SK-N-SH (cell line): ENCODE data around the gene SNX17. TPM values are rescaled to one million over a fixed set of nuclear protein-coding genes. Genes with fewer than 3 reads are reported as not detected.

Source experiments
- CTCF ChIA-PET: fragments of 300-600, 350-600 bp; formaldehyde crosslinking; extraction: SDS; loops from one replicate; lab custom pipeline; 2021; lab: Yijun Ruan, JAX
- POLR2A ChIA-PET: fragments of 350-600 bp; sonication (Branson Sonifier 250); formaldehyde crosslinking; extraction: SDS; loops from one replicate; lab custom pipeline; 2020; ENCODE audit warnings: antibody characterized with exemption, inconsistent platforms; lab: Yijun Ruan, JAX
- DNase-seq: peaks from one replicate; pipeline ENCODE4 v3.0.0; 2012
- H2AFZ ChIP-seq: fragments of 200-600 bp; sonication (generic); 2 replicates; pipeline ENCODE4 v1.8.1; 2016; ENCODE audit warnings: antibody characterized with exemption, mild to moderate bottlenecking, low read depth
- H3F3A ChIP-seq: fragments of 200-600 bp; sonication (generic); replicated peaks from 2 replicates; pipeline ENCODE3; 2016; ENCODE audit warnings: antibody characterized with exemption, mild to moderate bottlenecking; ENCODE audit not compliant: insufficient read depth
- H3K27ac ChIP-seq, 2 experiments: fragments of 200-500 bp in 1 of 2; fragments of 200-600 bp in 1 of 2; sonication (Bioruptor generic) in 1 of 2; sonication (generic), shearing (Covaris generic) in 1 of 2; 2 replicates each; pipeline versions ENCODE4 v1.5.1 to v1.6.1; 2014 to 2016; ENCODE audit warnings: low read depth in 2 of 2, inconsistent platforms in 1 of 2, low read length in 1 of 2, mild to moderate bottlenecking in 1 of 2, mixed read lengths in 1 of 2
- H3K27me3 ChIP-seq: fragments of 200-600 bp; sonication (generic), shearing (Covaris generic); 2 replicates; pipeline ENCODE4 v1.6.1; 2016; ENCODE audit warnings: mixed run types; ENCODE audit not compliant: insufficient read depth
- H3K36me3 ChIP-seq, 2 experiments: fragments of 200-500 bp in 1 of 2; fragments of 200-600 bp in 1 of 2; sonication (Bioruptor generic) in 1 of 2; sonication (generic) in 1 of 2; replicated peaks in 1 of 2; 2 replicates each; pipeline versions ENCODE3 to v1.5.1; 2014 to 2016; ENCODE audit warnings: low read length in 1 of 2, mild to moderate bottlenecking in 1 of 2; ENCODE audit not compliant: insufficient read depth in 2 of 2, control insufficient read depth in 1 of 2
- H3K4me1 ChIP-seq, 2 experiments: fragments of 200-500 bp in 1 of 2; fragments of 200-600 bp in 1 of 2; sonication (Bioruptor generic) in 1 of 2; sonication (generic), shearing (Covaris generic) in 1 of 2; 2 replicates each; pipeline versions ENCODE4 v1.5.1 to v1.6.1; 2014 to 2016; ENCODE audit warnings: low read depth in 1 of 2, low read length in 1 of 2, mixed run types in 1 of 2; ENCODE audit not compliant: insufficient read depth in 2 of 2, control insufficient read depth in 1 of 2
- H3K4me2 ChIP-seq: fragments of 200-600 bp; sonication (generic), shearing (Covaris generic); 2 replicates; pipeline ENCODE4 v1.6.1; 2017; ENCODE audit warnings: mixed run types
- H3K4me3 ChIP-seq, 2 experiments: fragments of 200-500 bp in 1 of 2; fragments of 200-600 bp in 1 of 2; sonication (Bioruptor generic) in 1 of 2; sonication (generic), shearing (Covaris generic) in 1 of 2; 2 replicates each; pipeline versions ENCODE4 v1.5.1 to v1.8.1; 2014 to 2016; ENCODE audit warnings: low read depth in 2 of 2, inconsistent platforms in 1 of 2, low read length in 1 of 2, mild to moderate bottlenecking in 1 of 2, mixed read lengths in 1 of 2, moderate library complexity in 1 of 2
- H3K79me2 ChIP-seq: fragments of 200-600 bp; sonication (generic); 2 replicates; pipeline ENCODE4 v1.8.1; 2017; ENCODE audit warnings: mild to moderate bottlenecking; ENCODE audit not compliant: insufficient read depth
- H3K9ac ChIP-seq: fragments of 200-600 bp; sonication (generic); 2 replicates; pipeline ENCODE4 v1.6.1; 2017; ENCODE audit warnings: mixed run types
- H3K9me2 ChIP-seq: fragments of 200-600 bp; sonication (generic); 2 replicates; pipeline ENCODE4 v1.6.1; 2017; ENCODE audit warnings: mixed run types
- H3K9me3 ChIP-seq: fragments of 200-600 bp; sonication (generic); 2 replicates; pipeline ENCODE4 v1.6.1; 2017; ENCODE audit warnings: mixed run types, mild to moderate bottlenecking, moderate library complexity
- H4K20me1 ChIP-seq: fragments of 200-600 bp; sonication (generic); 2 replicates; pipeline ENCODE4 v1.6.1; 2017; ENCODE audit warnings: mild to moderate bottlenecking, mixed run types; ENCODE audit not compliant: insufficient read depth
- CTCF ChIP-seq: fragments of 200-600 bp; sonication (generic); IDR thresholded peaks from 2 replicates; pipeline ENCODE4 v1.6.1; 2017; ENCODE audit warnings: antibody characterized with exemption, mild to moderate bottlenecking, moderate library complexity
- FOXJ3 ChIP-seq: sonication (generic); formaldehyde crosslinking; IDR thresholded peaks from 2 replicates; pipeline ENCODE4 v1.5.1; 2020; ENCODE audit warnings: mild to moderate bottlenecking, missing genetic modification reagents
- FOXM1 ChIP-seq: IDR thresholded peaks from 2 replicates; pipeline ENCODE4 v1.4.0; 2012; ENCODE audit warnings: low read depth, mild to moderate bottlenecking
- NFIC ChIP-seq: IDR thresholded peaks from 2 replicates; pipeline ENCODE4 v1.4.0; 2012; ENCODE audit warnings: borderline replicate concordance
- NRF1 ChIP-seq: IDR thresholded peaks from 2 replicates; pipeline ENCODE4 v1.6.1; 2012; ENCODE audit warnings: low read depth, mild to moderate bottlenecking, low read length
- PBX3 ChIP-seq: IDR thresholded peaks from 2 replicates; pipeline ENCODE4; 2012
- RAD21 ChIP-seq: IDR thresholded peaks from 2 replicates; pipeline ENCODE4 v1.6.1; 2012; ENCODE audit warnings: mild to moderate bottlenecking, low read length
- RCOR1 ChIP-seq: fragments of 150-350 bp; IDR thresholded peaks from 2 replicates; pipeline ENCODE4 v1.6.1; 2017; ENCODE audit warnings: antibody characterized with exemption, low read length
- REST ChIP-seq: IDR thresholded peaks from 2 replicates; pipeline ENCODE4 v1.6.1; 2012; ENCODE audit warnings: mild to moderate bottlenecking, low read depth, low read length, moderate library complexity
- SIN3A ChIP-seq: IDR thresholded peaks from 2 replicates; pipeline ENCODE4 v1.6.1; 2012; ENCODE audit warnings: low read depth, mild to moderate bottlenecking, low read length, moderate library complexity, borderline replicate concordance
- SMC3 ChIP-seq: IDR thresholded peaks from 2 replicates; pipeline ENCODE4 v1.6.1; 2012; ENCODE audit warnings: low read depth, low read length, improper control_type of control experiment
- WGBS: methylation state at CpG from one replicate; pipeline ENCODE4 v1.1.6; 2017; ENCODE audit warnings: low lambda C conversion rate; 5-methylcytosine and 5-hydroxymethylcytosine counted together
- polyA plus RNA-seq, 3 experiments: library from polyadenylated mRNA; depleted of rRNA; stranded (reverse); fragments of >200 nt; gene quantifications; 2 replicates each; pipeline ENCODE4 v1.2.3, GENCODE V29; 2012

Gene SNX17
- polyA plus RNA-seq, 1 of the 3 experiments (the other 2 are of a cell fraction), result 145 TPM

DNA sequence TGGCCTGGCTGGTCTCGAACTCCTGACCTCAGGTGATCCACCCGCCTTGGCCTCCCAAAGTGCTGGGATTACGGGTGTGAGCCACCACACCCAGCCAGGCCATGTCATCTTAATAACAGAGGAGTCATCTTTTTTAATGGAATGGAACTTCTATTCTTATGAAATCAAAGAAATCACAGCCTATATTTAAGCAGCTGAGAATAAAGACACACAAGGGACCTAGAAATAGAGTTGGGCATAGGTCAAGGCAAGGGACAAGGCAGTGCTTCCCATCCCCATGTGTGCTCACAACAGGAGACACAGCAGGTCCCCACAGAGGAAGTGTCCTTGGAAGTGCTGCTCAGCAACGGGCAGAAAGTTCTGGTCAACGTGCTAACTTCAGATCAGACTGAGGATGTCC, 3.2 kb downstream of the SNX17 start:
- CTCF ChIA-PET, result interaction anchor here (1.1 to 2.8 kb wide), 4 partner anchors 36 to 431 kb away, joined by 3 to 7 read pairs (median 4); partner anchors contain the start of genes NRBP1 and PPM1G
- DNase-seq, result no peak
- POLR2A ChIA-PET, result no interaction called here
- no peak overlapping the region for H3K9ac ChIP-seq
- no peaks in the 10 kb centered on the region for H3K27me3 ChIP-seq
- peaks cover 8% of the 10 kb centered on the region for H3F3A ChIP-seq
- H3K4me1 ChIP-seq, result peaks cover 11 to 54% of the 10 kb centered on the region in 2 experiments; a peak in 3 of 4 replicates
- H2AFZ ChIP-seq, result no peak overlapping the region
- peaks cover 70% of the 10 kb centered on the region for H3K79me2 ChIP-seq
- H3K27ac ChIP-seq, result no peak overlapping the region
- no peaks in the 10 kb centered on the region for H3K9me2 ChIP-seq
- H3K36me3 ChIP-seq, result peaks cover 42 to 66% of the 10 kb centered on the region in 2 experiments
- WGBS, result 98% methylated on average over 5 of the region's 5 CpGs
- TF ChIP-seq SIN3A (no peak), RAD21 (no peak)
- no peak overlapping the region for H3K4me2 ChIP-seq
- no peak overlapping the region for H3K4me3 ChIP-seq
- H3K9me3 ChIP-seq, result no peaks in the 10 kb centered on the region
- H4K20me1 ChIP-seq, result peaks cover 4% of the 10 kb centered on the region

- Histone ChIP-seq H3K36me3 (peaks cover 40 to 72% of the 10 kb centered on the region in 2 experiments), H3K27ac (peak overlapping the region in 1 of 2 experiments; percentile 25; a peak in 1 of 4 replicates), H3K4me2 (no peak overlapping the region), H2AFZ (no peak overlapping the region), H3K9me3 (no peaks in the 10 kb centered on the region), H3K4me1 (peaks cover 20 to 55% of the 10 kb centered on the region in 2 experiments; a peak in 3 of 4 replicates), H3F3A (peaks cover 8% of the 10 kb centered on the region), H3K4me3 (no peak overlapping the region), H3K79me2 (peaks cover 74% of the 10 kb centered on the region), H3K9me2 (no peaks in the 10 kb centered on the region), H3K9ac (no peak overlapping the region), H4K20me1 (peaks cover 4% of the 10 kb centered on the region), H3K27me3 (no peaks in the 10 kb centered on the region)
- ChIA-PET CTCF (interaction anchor here (1.1 kb wide), 1 partner anchor 288 kb away, joined by 3 read pairs; no protein-coding TSS in a partner anchor), POLR2A (interaction anchor here (1.1 to 2.3 kb wide), 2 partner anchors 19 to 53 kb away, joined by 4 to 7 read pairs; partner anchors contain the start of genes GTF3C2 and NRBP1)
- TF ChIP-seq SMC3, result no peak
- DNase-seq, result peak; percentile 38
- WGBS, result 98% methylated on average over 18 of the region's 20 CpGs
These were observed 5.2 kb downstream of the SNX17 start for GRCh38 chr2:27375513-27376099.

DNA sequence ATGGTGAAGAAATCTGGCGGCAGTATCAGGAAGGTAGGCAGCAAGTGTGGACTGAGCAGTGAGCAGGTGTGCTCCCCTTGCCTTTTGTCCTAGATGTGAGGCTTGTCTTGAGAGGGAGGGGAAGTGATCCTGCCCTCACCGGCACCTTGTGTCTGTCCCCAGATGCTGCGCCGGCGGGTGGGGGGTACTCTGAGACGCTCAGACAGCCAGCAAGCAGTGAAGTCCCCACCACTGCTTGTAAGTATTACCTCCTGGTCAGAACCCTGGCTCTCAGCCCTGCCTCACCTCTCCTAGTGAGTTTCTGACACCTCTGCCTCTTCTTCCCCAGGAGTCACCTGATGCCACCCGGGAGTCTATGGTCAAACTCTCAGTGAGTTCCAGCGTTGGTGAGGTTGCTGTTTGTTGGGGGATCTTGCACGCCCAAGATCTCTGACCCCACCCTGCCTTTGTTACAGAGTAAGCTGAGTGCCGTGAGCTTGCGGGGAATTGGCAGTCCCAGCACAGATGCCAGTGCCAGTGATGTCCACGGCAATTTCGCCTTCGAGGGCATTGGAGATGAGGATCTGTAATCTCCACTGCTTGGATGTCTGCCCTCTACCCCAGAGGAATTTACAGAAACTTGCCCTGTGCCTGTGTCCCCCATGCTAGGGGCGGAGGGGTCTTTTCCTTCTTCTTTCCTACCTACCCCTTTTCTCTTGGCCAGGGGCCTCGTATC, 5.9 kb downstream of the SNX17 start:
- Histone ChIP-seq H3K79me2 (peaks cover 67% of the 10 kb centered on the region), H3K36me3 (peaks cover 45 to 75% of the 10 kb centered on the region in 2 experiments), H3K9me3 (no peaks in the 10 kb centered on the region), H3K4me1 (peaks cover 25 to 58% of the 10 kb centered on the region in 2 experiments; a peak in 3 of 4 replicates), H3K4me2 (no peak overlapping the region), H3F3A (peaks cover 14% of the 10 kb centered on the region), H3K4me3 (no peak overlapping the region), H3K9ac (no peak overlapping the region), H3K9me2 (no peaks in the 10 kb centered on the region), H2AFZ (no peak overlapping the region), H4K20me1 (peaks cover 4% of the 10 kb centered on the region), H3K27me3 (no peaks in the 10 kb centered on the region), H3K27ac (peak overlapping the region in 1 of 2 experiments; percentile 39; a peak in 1 of 4 replicates)
- WGBS, result 88% methylated on average over 15 of the region's 16 CpGs
- DNase-seq, result no peak
- POLR2A ChIA-PET, result interaction anchor here (1.1 to 2.3 kb wide), 3 partner anchors 19 to 52 kb away, joined by 4 to 7 read pairs (median 5); partner anchors contain the start of genes GTF3C2 and NRBP1
- CTCF ChIA-PET, result interaction anchor here (1.1 to 5.7 kb wide), 2 partner anchors 32 to 289 kb away, joined by 3 to 28 read pairs; partner anchors contain the start of gene PPM1G
- TF ChIP-seq REST, result no peak
- no peak for TF ChIP-seq NFIC
- TF ChIP-seq SIN3A, result no peak
- no peak for TF ChIP-seq RAD21
- TF ChIP-seq SMC3, result no peak
- TF ChIP-seq CTCF, result no peak
- TF ChIP-seq NRF1, result no peak
- TF ChIP-seq RCOR1, result no peak
- no peak for TF ChIP-seq FOXJ3 (CRISPR knock-in tag)
- no peak for TF ChIP-seq FOXM1
- 0 out of 2 replicates have a peak, but pooled peaks have one; percentile 3 for TF ChIP-seq PBX3
